Gastrocnemius medialis (tissue), 4 donors: ENCODE data around the gene DSG1. TPM values are rescaled to one million over a fixed set of nuclear protein-coding genes. Genes with fewer than 3 reads are reported as not detected.

Experiments
- ATAC-seq, 2 donors: fragments of 150-250 bp; one replicate each; pipeline ENCODE4 v1.9.1; 2016
- DNase-seq, 2 donors: peaks; one replicate each; pipeline ENCODE4 v3.0.0-alpha.2; 2019
- H3K27ac ChIP-seq, 4 donors: fragments of 200-600 bp; sonication (generic); 1 replicate in 1 of 4; 2 replicates in 3 of 4; pipeline ENCODE4 v1.5.1; 2016 to 2018; ENCODE audit warnings: mild to moderate bottlenecking in 2 of 4, moderate library complexity in 1 of 4
- H3K27me3 ChIP-seq, 3 donors: fragments of 200-600 bp; sonication (generic) in 2 of 3; 1 replicate in 1 of 3; 2 replicates in 2 of 3; pipeline versions ENCODE4 v1.5.1 to v1.6.0; 2016 to 2019; ENCODE audit warnings: mild to moderate bottlenecking in 1 of 3, moderate library complexity in 1 of 3
- H3K36me3 ChIP-seq, 2 donors: fragments of 200-600 bp; sonication (generic) in 1 of 2; one replicate each; pipeline ENCODE4 v1.5.1; 2017 to 2018
- H3K4me1 ChIP-seq, 2 donors: fragments of 200-600 bp; sonication (generic) in 1 of 2; one replicate each; pipeline ENCODE4 v1.5.1; 2016 to 2017; ENCODE audit warnings: mild to moderate bottlenecking in 2 of 2
- H3K4me3 ChIP-seq, 4 donors: fragments of 200-600 bp; sonication (generic) in 3 of 4; 1 replicate in 1 of 4; 2 replicates in 3 of 4; pipeline ENCODE4 v1.5.1; 2016 to 2019; ENCODE audit warnings: mild to moderate bottlenecking in 2 of 4
- H3K9me3 ChIP-seq, 3 donors: fragments of 200-600 bp; sonication (generic) in 2 of 3; 1 replicate in 1 of 3; 2 replicates in 2 of 3; pipeline ENCODE4 v1.5.1; 2016 to 2019
- CTCF ChIP-seq, 5 experiments: fragments of 450-650 bp in 3 of 5; fragments of 200-600 bp in 2 of 5; sonication (generic) in 2 of 5; IDR thresholded peaks in 4 of 5; conservative IDR thresholded peaks in 1 of 5; 1 replicate in 4 of 5; 2 replicates in 1 of 5; pipeline ENCODE4 v1.5.1; 2016 to 2019; ENCODE audit warnings: antibody characterized with exemption in 5 of 5, mild to moderate bottlenecking in 3 of 5, moderate library complexity in 3 of 5
- POLR2A ChIP-seq, 2 donors: fragments of 450-650 bp; IDR thresholded peaks; one replicate each; pipeline ENCODE4 v1.6.1; 2017; ENCODE audit warnings: antibody characterized with exemption in 2 of 2, mild to moderate bottlenecking in 2 of 2, moderate library complexity in 2 of 2
- in situ Hi-C, 4 donors: fragments of 200-750 bp; cut with MboI; loops; one replicate each; pipeline versions ENCODE4 v1.15.0 to v1.8.0; 2017; ENCODE audit warnings: low sequenced_read_pairs in 4 of 4
- intact Hi-C: fragments of 100-400 bp; cut with DNase I; formaldehyde crosslinking; loops from one replicate; pipeline ENCODE4 v1.15.1; 2023; ENCODE audit warnings: low total_unique reads
- total RNA-seq, 4 donors: library from RNA; depleted of rRNA; stranded (reverse); fragments of >200 nt; gene quantifications; one replicate each; pipeline versions ENCODE4 v1.1.0 to v1.2.3, GENCODE V29; 2016

DSG1 gene
- total RNA-seq, 4 donors from 2014 or later: not detected

GRCh38 chr18:31373641-31374040 is 55.7 kb downstream of the DSG1 start:
- ATAC-seq (no peak), DNase-seq (no peak)
- Histone ChIP-seq H3K4me3 (no peak overlapping the region), H3K27me3 (no peaks in the 10 kb centered on the region), H3K27ac (no peak overlapping the region), H3K4me1 (no peaks in the 10 kb centered on the region), H3K9me3 (no peaks in the 10 kb centered on the region), H3K36me3 (no peaks in the 10 kb centered on the region)
- TF ChIP-seq POLR2A (IDR thresholded peaks at IDR 0.05) (no peak), CTCF (IDR thresholded peaks at IDR 0.05 in 4 of 5, conservative IDR thresholded peaks at IDR 0.05 in 1 of 5) (no peak)
- in situ Hi-C loops: no loop called here
- intact Hi-C loops: no loop called here

GRCh38 chr18:31376477-31376876 is 58.5 kb downstream of the DSG1 start, which contains the start of gene DSG4:
TSS of gene DSG4 (plus strand) at chr18:31376777. CDS start at chr18:31376912, 135 bp downstream.
- no peak within 1 kb of the TSS for H3K27ac ChIP-seq
- intact Hi-C loops (no loop called here), in situ Hi-C loops (no loop called here)
- H3K27me3 ChIP-seq: no peaks in the 10 kb centered on the region
- no peak within 1 kb of the TSS for H3K4me3 ChIP-seq
- DNase-seq: no peak
- no peaks in the 10 kb centered on the region for H3K4me1 ChIP-seq
- TF ChIP-seq CTCF (IDR thresholded peaks at IDR 0.05 in 4 of 5, conservative IDR thresholded peaks at IDR 0.05 in 1 of 5): no peak
- no peak for TF ChIP-seq POLR2A (IDR thresholded peaks at IDR 0.05)
- ATAC-seq: no peak
- H3K9me3 ChIP-seq: no peaks in the 10 kb centered on the region
- no peaks in the 10 kb centered on the region for H3K36me3 ChIP-seq

- Histone ChIP-seq H3K36me3 (no peaks in the 10 kb centered on the region), H3K4me3 (no peak overlapping the region), H3K9me3 (no peaks in the 10 kb centered on the region), H3K27ac (no peak overlapping the region), H3K4me1 (no peaks in the 10 kb centered on the region), H3K27me3 (no peaks in the 10 kb centered on the region)
- TF ChIP-seq POLR2A (IDR thresholded peaks at IDR 0.05) (no peak), CTCF (IDR thresholded peaks at IDR 0.05 in 4 of 5, conservative IDR thresholded peaks at IDR 0.05 in 1 of 5) (no peak)
- intact Hi-C loops: no loop called here
- DNase-seq: no peak
- in situ Hi-C loops: no loop called here
- no peak for ATAC-seq
These were observed 63.0 kb downstream of the DSG1 start for GRCh38 chr18:31380912-31381311.

- Histone ChIP-seq H3K9me3 (no peaks in the 10 kb centered on the region), H3K4me1 (no peaks in the 10 kb centered on the region), H3K27me3 (no peaks in the 10 kb centered on the region), H3K36me3 (no peaks in the 10 kb centered on the region), H3K27ac (no peak overlapping the region), H3K4me3 (no peak overlapping the region)
- TF ChIP-seq POLR2A (IDR thresholded peaks at IDR 0.05): no peak
- in situ Hi-C loops (no loop called here), intact Hi-C loops (no loop called here)
- ATAC-seq: no peak
- DNase-seq: no peak
These were observed 64.1 kb downstream of the DSG1 start for GRCh38 chr18:31382107-31382506.

- no peak for ATAC-seq
- intact Hi-C loops (no loop called here), in situ Hi-C loops (no loop called here)
- Histone ChIP-seq H3K27ac (no peak overlapping the region), H3K4me1 (no peaks in the 10 kb centered on the region), H3K36me3 (no peaks in the 10 kb centered on the region), H3K4me3 (no peak overlapping the region), H3K27me3 (no peaks in the 10 kb centered on the region), H3K9me3 (no peaks in the 10 kb centered on the region)
- DNase-seq: no peak
- TF ChIP-seq POLR2A (IDR thresholded peaks at IDR 0.05): no peak
- TF ChIP-seq CTCF (IDR thresholded peaks at IDR 0.05 in 4 of 5, conservative IDR thresholded peaks at IDR 0.05 in 1 of 5): no peak
These were observed 68.8 kb downstream of the DSG1 start for GRCh38 chr18:31386741-31387140.
